Calu3 (cell line): Measurements from ENCODE around the gene AIRE. TPM values are rescaled to one million over a fixed set of nuclear protein-coding genes. Genes with fewer than 3 reads are reported as not detected.
"Not testable (repeated sequence)": the region's sequence is repeated elsewhere in the genome, so short reads cannot be mapped to it uniquely, and the experiment has no call there.

Source experiments
- BruUV-seq: library from RNA; stranded (reverse); fragments of 400-500 nt; replicated peaks from 2 replicates; lab custom pipeline; 2021; lab: Mats Ljungman, UMichigan
- CTCF ChIA-PET: fragments of 300-600 bp; sonication (Branson Sonifier 250); formaldehyde crosslinking; loops from one replicate; lab custom pipeline; 2022; ENCODE audit warnings: antibody characterized with exemption; lab: Charles Lee
- DNase-seq: peaks from one replicate; pipeline ENCODE4 v3.0.0; 2022
- H3K27ac Mint-ChIP-seq: one replicate; pipeline ENCODE4 v1.8.0; 2022; ENCODE audit warnings: mixed read lengths; ENCODE audit not compliant: unreplicated experiment
- H3K27me3 Mint-ChIP-seq: one replicate; pipeline ENCODE4 v1.8.0; 2022; ENCODE audit warnings: mixed read lengths; ENCODE audit not compliant: unreplicated experiment
- H3K36me3 Mint-ChIP-seq: one replicate; pipeline ENCODE4 v1.8.0; 2022; ENCODE audit warnings: mild to moderate bottlenecking, moderate library complexity, mixed read lengths; ENCODE audit not compliant: insufficient read depth, unreplicated experiment
- H3K4me1 Mint-ChIP-seq: one replicate; pipeline ENCODE4 v1.8.0; 2022; ENCODE audit warnings: mild to moderate bottlenecking, low read depth, mixed read lengths; ENCODE audit not compliant: unreplicated experiment
- H3K4me3 Mint-ChIP-seq: one replicate; pipeline ENCODE4 v1.8.0; 2022; ENCODE audit warnings: mild to moderate bottlenecking, low read depth, moderate library complexity, mixed read lengths; ENCODE audit not compliant: unreplicated experiment
- H3K9me3 Mint-ChIP-seq: one replicate; pipeline ENCODE4 v1.8.0; 2022; ENCODE audit warnings: low read depth, mixed read lengths; ENCODE audit not compliant: unreplicated experiment
- CTCF ChIP-seq: fragments of 200-600 bp; IDR thresholded peaks from one replicate; pipeline ENCODE4 v1.8.0; 2022; ENCODE audit warnings: antibody characterized with exemption; ENCODE audit not compliant: unreplicated experiment
- intact Hi-C: fragments of 100-400 bp; cut with micrococcal nuclease; formaldehyde crosslinking; loops from one replicate; pipeline ENCODE4 v1.10.0; 2022; ENCODE audit not compliant: unreplicated experiment
- total RNA-seq: library from RNA; stranded (reverse); gene quantifications from 2 replicates; pipeline ENCODE4 v1.2.3, GENCODE V29; 2022

AIRE gene
- total RNA-seq, 1 experiment from 2014 or later, result not detected

GRCh38 chr21:44299458-44300261 lies 14.0 kb downstream of the AIRE start, which contains the start of gene PFKL:
Gene PFKL (plus strand): TSS chr21:44300053. CDS start chr21:44300106, 53 bp downstream.
- DNase-seq, result peak; percentile 64
- BruUV-seq, result no TSS peak
- Mint-ChIP-seq H3K4me1 (peaks cover 11% of the 10 kb centered on the region), H3K4me3 (peak within 1 kb of the TSS; percentile 72), H3K27ac (no peak within 1 kb of the TSS), H3K27me3 (no peaks in the 10 kb centered on the region), H3K9me3 (no peaks in the 10 kb centered on the region), H3K36me3 (peaks cover 8% of the 10 kb centered on the region)
- no peak for TF ChIP-seq CTCF
- intact Hi-C loops, result no loop called here
- CTCF ChIA-PET, result no interaction called here

- Mint-ChIP-seq H3K4me3 (peak overlapping the region; percentile 72), H3K4me1 (peaks cover 18% of the 10 kb centered on the region), H3K27ac (no peak overlapping the region), H3K27me3 (no peaks in the 10 kb centered on the region), H3K36me3 (peaks cover 8% of the 10 kb centered on the region), H3K9me3 (no peaks in the 10 kb centered on the region)
- CTCF ChIA-PET, result no interaction called here
- no peak for TF ChIP-seq CTCF
- DNase-seq, result peak; percentile 67
- intact Hi-C loops, result no loop called here
- BruUV-seq, result TSS peak; percentile 42
Observed at GRCh38 chr21:44300262-44300959, 14.7 kb downstream of the AIRE start.

- H3K4me1 Mint-ChIP-seq, result peaks cover 18% of the 10 kb centered on the region
- DNase-seq, result no peak
- peak overlapping the region; percentile 72 for H3K4me3 Mint-ChIP-seq
- H3K36me3 Mint-ChIP-seq, result peaks cover 8% of the 10 kb centered on the region
- BruUV-seq, result no TSS peak
- intact Hi-C loops, result no loop called here
- no peaks in the 10 kb centered on the region for H3K9me3 Mint-ChIP-seq
- no peak overlapping the region for H3K27ac Mint-ChIP-seq
- no peaks in the 10 kb centered on the region for H3K27me3 Mint-ChIP-seq
- no peak for TF ChIP-seq CTCF
- CTCF ChIA-PET, result no interaction called here
Observed at GRCh38 chr21:44301141-44301540, 15.5 kb downstream of the AIRE start.

- Mint-ChIP-seq H3K36me3 (peaks cover 8% of the 10 kb centered on the region), H3K9me3 (no peaks in the 10 kb centered on the region), H3K27me3 (no peaks in the 10 kb centered on the region), H3K4me1 (peaks cover 18% of the 10 kb centered on the region), H3K4me3 (peak overlapping the region; percentile 19), H3K27ac (no peak overlapping the region)
- TF ChIP-seq CTCF, result no peak
- no peak for DNase-seq
- no TSS peak for BruUV-seq
- CTCF ChIA-PET, result no interaction called here
- intact Hi-C loops, result no loop called here
Observed at GRCh38 chr21:44301961-44302406, 16.3 kb downstream of the AIRE start.

GRCh38 chr21:44302573-44303401 lies 17.1 kb downstream of the AIRE start:
- H3K36me3 Mint-ChIP-seq, result peaks cover 16% of the 10 kb centered on the region
- BruUV-seq, H3K27me3 Mint-ChIP-seq, H3K9me3 Mint-ChIP-seq, intact Hi-C loops: not testable (repeated sequence)
- peak overlapping the region; percentile 9 for H3K27ac Mint-ChIP-seq
- H3K4me3 Mint-ChIP-seq, result peak overlapping the region; percentile 19
- CTCF ChIA-PET, result interaction anchor here (1.1 kb wide), 1 partner anchor 476 kb away, joined by 3 read pairs; no protein-coding TSS in a partner anchor
- DNase-seq, result peak; percentile 44
- H3K4me1 Mint-ChIP-seq, result peaks cover 18% of the 10 kb centered on the region
